Neural progenitor cell (in vitro differentiated cells): ENCODE data around the gene DAPK3.

Experiments used
- EZH2 ChIP-seq: fragments of 200-600 bp; sonication (generic); IDR thresholded peaks from 2 replicates; pipeline ENCODE4 v1.6.1; 2017; ENCODE audit warnings: antibody characterized with exemption, mild to moderate bottlenecking, moderate library complexity
- TF ChIP-seq, protein P1 (sequence below): fragments of 200-600 bp; sonication (generic); IDR thresholded peaks from 2 replicates; pipeline ENCODE4 v1.5.1; 2017; ENCODE audit warnings: antibody characterized with exemption, mild to moderate bottlenecking

- TF ChIP-seq, protein P1, sequence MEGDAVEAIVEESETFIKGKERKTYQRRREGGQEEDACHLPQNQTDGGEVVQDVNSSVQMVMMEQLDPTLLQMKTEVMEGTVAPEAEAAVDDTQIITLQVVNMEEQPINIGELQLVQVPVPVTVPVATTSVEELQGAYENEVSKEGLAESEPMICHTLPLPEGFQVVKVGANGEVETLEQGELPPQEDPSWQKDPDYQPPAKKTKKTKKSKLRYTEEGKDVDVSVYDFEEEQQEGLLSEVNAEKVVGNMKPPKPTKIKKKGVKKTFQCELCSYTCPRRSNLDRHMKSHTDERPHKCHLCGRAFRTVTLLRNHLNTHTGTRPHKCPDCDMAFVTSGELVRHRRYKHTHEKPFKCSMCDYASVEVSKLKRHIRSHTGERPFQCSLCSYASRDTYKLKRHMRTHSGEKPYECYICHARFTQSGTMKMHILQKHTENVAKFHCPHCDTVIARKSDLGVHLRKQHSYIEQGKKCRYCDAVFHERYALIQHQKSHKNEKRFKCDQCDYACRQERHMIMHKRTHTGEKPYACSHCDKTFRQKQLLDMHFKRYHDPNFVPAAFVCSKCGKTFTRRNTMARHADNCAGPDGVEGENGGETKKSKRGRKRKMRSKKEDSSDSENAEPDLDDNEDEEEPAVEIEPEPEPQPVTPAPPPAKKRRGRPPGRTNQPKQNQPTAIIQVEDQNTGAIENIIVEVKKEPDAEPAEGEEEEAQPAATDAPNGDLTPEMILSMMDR, result no peak
- TF ChIP-seq EZH2, result no peak
Measured at GRCh38 chr19:3978145-3978544, 7.2 kb upstream of the DAPK3 start.
